ENCODE results near the gene C5AR1. TPM values are rescaled to one million over a fixed set of nuclear protein-coding genes. Genes with fewer than 3 reads are reported as not detected.

Gene C5AR1
- total RNA-seq, 1 experiment from 2014 or later = 0.92 TPM

- no peaks in the 10 kb centered on the region for H3K27me3 ChIP-seq (replicated peaks; ENCODE audit: insufficient read depth, low read depth, low read length, poor library complexity)
- no TSS peak for BruUV-seq (replicated peaks)
- peaks cover 51% of the 10 kb centered on the region for H3K36me3 ChIP-seq (ENCODE audit: insufficient read depth, low read length, poor library complexity, severe bottlenecking)
- no peaks in the 10 kb centered on the region for H3K9me3 ChIP-seq (ENCODE audit: low read depth, low read length, poor library complexity, severe bottlenecking)
- no peak overlapping the region for H3K4me3 ChIP-seq (ENCODE audit: low read depth, low read length, poor library complexity, severe bottlenecking)
- DNase-seq (ENCODE audit: low spot score) = no peak
- intact Hi-C loops (cut with micrococcal nuclease; ENCODE audit: unreplicated experiment) = no loop called here
- TF ChIP-seq CTCF (conservative IDR thresholded peaks at IDR 0.05; ENCODE audit: low read depth, low read length) (no peak), EZH2 (IDR thresholded peaks at IDR 0.05; ENCODE audit: borderline replicate concordance, low read depth, low read length, poor library complexity, severe bottlenecking) (no peak)
- no peaks in the 10 kb centered on the region for H3K4me1 ChIP-seq (ENCODE audit: insufficient read depth, low read length, poor library complexity, severe bottlenecking)
- no peak overlapping the region for H3K27ac ChIP-seq (ENCODE audit: low read depth, low read length, poor library complexity, severe bottlenecking)
- ChIA-PET CTCF (no interaction called here), POLR2A (ENCODE audit: low non-redundant PET) (no interaction called here)
Observed at GRCh38 chr19:47371261-47371660, 61.6 kb downstream of the C5AR1 start.

Other genes with a start within 250 kb of the C5AR1 start
- 94.4 and 94.8 TPM in 2 replicates for gene ZC3H4, start 196.1 kb upstream of the C5AR1 start, total RNA-seq (2021)
- 302 and 314 TPM in 2 replicates for gene SAE1, start 179.0 kb upstream of the C5AR1 start, total RNA-seq (2021)
- gene BBC3, start 78.7 kb upstream of the C5AR1 start, total RNA-seq (2021) = 2.7 and 3.7 TPM in 2 replicates
- 36.4 and 39.7 TPM in 2 replicates for gene CCDC9, start 53.3 kb upstream of the C5AR1 start, total RNA-seq (2021)
- gene INAFM1, start 35.0 kb upstream of the C5AR1 start, total RNA-seq (2021) = 13.8 and 15.9 TPM in 2 replicates
- 0.04 TPM in 1 of 2 replicates, not detected in the other for gene C5AR2, start 22.3 kb downstream of the C5AR1 start, total RNA-seq (2021)
- 24.5 and 29.6 TPM in 2 replicates for gene DHX34, start 39.5 kb downstream of the C5AR1 start, total RNA-seq (2021)
- gene MEIS3, start 109.7 kb downstream of the C5AR1 start, total RNA-seq (2021) = 9.6 and 21.3 TPM in 2 replicates
- gene SLC8A2, start 162.0 kb downstream of the C5AR1 start, total RNA-seq (2021) = 3.2 and 6.6 TPM in 2 replicates
- gene KPTN, start 174.4 kb downstream of the C5AR1 start, total RNA-seq (2021) = 18.7 and 18.9 TPM in 2 replicates
- 88.9 and 90.9 TPM in 2 replicates for gene NAPA, start 205.2 kb downstream of the C5AR1 start, total RNA-seq (2021)